ENCODE data around the gene PKNOX2. TPM values are rescaled to one million over a fixed set of nuclear protein-coding genes. Genes with fewer than 3 reads are reported as not detected.

The PKNOX2 gene
- total and polyA plus RNA-seq, 2 of the 8 experiments (the other 6 are each of a cell fraction or from before 2014, with no cell fraction given) = 2.0 TPM

DNA sequence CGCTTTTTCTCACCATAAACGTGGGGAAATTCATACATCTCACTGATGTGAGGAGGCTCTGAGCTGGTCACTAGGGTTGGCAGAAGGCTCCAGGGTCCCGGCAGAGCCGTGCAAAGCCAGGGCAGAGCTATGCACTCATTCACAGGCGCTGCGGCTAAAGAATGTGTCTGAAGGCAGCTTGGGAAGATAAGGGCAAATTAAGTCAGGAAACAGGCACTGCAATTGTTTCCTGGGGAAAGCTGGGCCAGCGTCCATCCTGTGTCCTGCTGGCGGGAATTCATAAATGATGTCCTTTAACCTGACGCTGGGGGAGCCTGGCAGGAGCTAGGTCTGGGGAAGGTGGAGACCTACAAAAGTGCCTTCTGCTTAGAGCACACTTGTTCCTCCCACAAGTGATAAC lies 27.6 kb downstream of the PKNOX2 start (continued):
- TF ChIP-seq ASH2L (IDR thresholded peaks at IDR 0.05; ENCODE audit: low read length) (no peak), SRF (IDR thresholded peaks at IDR 0.05; ENCODE audit: low read depth, low read length) (no peak), JUND (IDR thresholded peaks at IDR 0.05; ENCODE audit: low read length) (no peak), SP2 (IDR thresholded peaks at IDR 0.05; ENCODE audit: low read length) (no peak)

Measured in H1 (cell line).